A204.1 (cell line): ENCODE data around the gene SDK2.

Source experiments
- FAIRE-seq: peaks from 2 replicates; lab custom pipeline; 2012; peaks lifted over from hg19 to GRCh38; lab: Jason Lieb, UNC

SDK2 gene

DNA sequence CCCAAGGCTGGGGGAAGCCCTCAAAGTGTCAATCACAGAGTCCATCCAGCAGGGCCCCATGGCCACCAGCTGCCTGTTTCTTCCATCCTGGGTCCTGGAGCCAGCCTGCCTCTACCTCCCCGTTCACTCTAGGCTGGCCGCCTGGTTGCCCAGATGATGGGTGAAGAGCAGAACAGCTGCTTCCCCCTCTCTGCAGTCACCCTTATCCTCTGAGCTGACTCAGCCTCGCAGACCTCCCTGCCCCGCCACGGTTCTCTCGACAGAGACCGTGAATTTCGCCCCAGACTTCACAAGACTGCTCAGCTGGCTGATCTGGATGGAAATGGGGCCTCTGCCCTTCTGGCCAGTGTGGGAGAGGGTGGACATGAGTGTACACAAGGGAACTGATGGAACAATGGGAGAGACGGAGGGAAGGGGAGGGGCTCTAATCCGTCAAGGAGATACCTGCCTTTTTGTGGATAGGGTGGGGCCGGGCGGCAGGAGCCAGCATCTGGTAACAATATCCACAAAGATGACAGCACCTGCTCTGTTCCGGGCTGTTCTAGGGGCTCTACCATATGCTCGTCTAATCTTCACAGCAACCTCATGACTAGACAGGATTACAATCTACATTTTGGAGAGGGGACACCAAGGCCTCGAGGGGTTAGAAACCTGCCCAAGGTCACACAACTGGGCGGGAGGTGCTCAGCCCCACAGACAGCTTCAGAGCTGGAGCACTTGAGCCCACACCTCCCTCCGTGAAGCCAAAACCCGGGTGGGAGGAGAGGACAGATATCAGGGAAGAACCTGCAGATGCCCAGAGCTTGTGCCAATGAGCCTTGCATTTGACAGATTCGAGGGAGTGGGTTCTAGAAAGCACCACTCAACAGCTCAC is 136.0 kb downstream of the SDK2 start:
- no peak for FAIRE-seq

DNA sequence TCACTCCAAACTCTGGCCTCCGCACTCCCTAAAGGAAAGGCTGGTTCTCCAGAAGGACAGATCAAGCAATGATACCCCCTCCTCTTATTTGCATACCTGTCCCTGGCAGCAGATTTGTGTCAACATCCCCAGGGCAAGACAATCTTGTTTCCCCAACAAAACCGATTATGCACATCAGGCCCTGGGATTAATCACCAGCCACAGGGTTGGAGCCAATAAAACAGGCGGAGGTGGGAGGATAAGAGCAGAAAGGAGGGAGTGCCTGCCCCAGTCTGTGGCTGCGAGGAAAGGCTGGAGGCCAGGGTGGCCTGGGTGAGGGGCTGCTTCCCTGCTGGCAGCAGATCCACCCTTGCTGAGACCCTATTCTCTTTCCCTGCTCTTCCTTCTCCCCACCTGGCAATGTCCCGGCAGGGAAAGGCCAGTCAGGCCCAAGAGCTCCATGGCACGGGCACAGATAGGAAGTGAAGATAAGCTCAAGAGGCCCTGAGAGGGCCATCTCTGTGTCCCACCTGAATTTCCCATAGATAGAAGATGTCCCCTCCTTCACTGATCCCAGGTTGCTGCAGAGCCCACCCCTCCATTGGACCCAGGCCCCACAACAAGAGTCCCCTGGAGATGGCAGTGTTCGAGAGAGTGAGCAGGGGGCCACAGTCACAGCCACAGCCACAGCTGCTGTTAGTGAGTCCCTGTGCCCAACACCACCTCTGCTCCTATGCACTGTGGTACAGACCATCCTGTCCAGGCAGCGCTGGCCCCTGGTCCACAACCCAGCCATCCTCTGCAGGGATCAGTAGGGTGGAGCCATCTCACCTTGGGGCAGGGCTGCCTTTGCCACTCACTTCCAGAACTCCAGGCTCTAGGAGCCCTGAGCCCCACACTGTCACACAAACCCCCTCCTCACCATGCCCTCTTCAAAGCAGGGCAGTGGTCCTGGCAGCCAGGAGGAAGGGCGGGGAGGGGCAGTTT is 137.5 kb downstream of the SDK2 start:
- no peak for FAIRE-seq

DNA sequence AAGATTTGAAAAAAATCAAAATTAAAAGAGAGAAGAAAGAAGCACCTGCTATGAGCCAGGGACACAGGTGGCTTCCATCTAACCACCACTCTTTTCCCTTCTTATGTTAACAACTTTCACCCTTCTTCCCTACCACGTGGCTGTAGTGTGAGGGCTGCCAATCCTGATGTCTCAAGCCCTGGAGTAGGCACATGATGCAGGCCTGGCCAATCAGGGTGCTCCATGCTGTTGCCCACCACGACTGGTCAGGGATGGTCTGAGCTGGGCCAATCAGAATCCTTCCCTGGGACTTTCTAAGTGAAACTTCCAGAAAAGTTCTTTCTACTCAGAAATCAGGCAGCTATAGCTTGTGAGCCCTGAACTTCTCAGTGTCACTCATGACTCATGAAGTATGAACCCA is 140.7 kb downstream of the SDK2 start:
- FAIRE-seq, result no peak

DNA sequence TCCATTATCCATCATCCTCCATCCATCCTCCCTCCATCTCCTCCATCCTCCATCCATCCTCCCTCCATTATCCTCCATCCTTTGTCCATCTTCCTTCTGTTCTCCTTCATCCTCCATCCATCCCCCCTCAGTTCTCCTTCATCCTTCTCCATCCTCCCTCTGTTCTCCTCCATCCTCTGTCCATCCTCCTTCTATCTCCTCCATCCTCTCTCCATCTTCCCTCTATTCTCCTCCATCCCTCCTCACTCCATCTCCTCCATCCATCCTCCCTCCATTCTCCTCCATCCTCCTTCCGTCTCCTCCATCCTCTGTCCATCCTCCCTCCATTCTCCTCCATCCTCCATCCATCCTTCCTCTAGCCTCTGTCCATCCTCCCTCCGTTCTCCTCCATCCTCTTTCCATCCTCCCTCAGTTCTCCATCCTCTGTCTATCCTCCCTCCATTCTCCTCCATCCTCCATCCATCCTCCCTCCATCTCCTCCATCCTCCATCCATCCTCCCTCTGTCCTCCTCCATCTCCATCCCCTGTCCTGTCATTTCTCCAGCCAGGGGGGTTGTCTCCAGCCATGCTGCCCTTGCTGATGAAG is 143.7 kb downstream of the SDK2 start:
- FAIRE-seq, result no peak

DNA sequence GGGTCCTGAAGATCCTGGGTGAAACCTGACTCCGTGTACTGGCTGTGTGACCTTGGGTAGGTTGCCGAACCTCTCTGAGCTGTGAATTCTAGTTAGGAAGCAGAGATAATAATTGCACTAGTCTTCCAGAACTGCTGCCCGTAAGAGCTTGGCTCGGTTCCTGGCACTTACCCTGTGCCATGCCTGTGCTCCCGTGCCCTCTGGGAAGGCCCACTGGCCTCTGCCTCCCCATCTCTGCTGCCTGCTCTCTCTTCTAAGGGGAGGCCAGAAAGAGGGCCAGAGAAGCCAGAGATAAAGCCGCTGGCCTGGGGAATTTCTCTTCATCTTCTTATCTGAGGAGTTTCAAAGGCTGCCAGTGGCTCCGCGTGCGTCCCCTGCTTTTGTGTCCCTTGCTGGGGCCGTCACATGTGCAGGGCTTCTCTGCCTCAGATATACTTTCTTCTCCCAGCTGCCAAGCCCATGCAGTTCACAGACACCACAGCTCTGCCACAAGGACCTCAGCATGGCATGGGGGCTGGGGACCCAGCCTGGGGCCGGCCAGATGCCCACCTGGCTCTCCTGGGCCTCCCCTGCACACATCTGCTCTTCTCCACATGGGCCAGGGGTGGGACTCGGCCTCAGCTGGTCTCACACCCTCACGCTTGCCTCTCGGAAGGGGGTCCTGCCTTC is 145.2 kb downstream of the SDK2 start:
- no peak for FAIRE-seq

DNA sequence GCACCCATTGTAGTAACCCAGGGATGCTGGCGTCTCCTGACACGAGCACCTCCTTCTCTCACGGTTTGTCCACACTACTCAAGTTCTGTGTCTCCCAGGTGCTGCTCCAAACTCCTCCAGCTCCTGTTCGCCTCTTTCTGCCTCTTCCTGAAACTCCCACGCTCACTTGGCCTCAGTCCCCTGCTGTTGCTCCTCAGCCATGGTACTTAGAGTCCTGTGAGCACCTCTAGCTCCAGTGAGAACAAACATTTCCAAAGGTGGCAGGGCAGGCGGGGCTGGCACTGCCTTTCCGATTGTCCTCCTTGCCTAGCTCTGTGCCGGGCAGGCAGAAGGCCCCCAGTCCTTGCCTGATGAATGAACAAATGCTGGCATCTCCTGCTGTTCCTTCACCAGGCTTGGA is 146.1 kb downstream of the SDK2 start:
- FAIRE-seq, result no peak

DNA sequence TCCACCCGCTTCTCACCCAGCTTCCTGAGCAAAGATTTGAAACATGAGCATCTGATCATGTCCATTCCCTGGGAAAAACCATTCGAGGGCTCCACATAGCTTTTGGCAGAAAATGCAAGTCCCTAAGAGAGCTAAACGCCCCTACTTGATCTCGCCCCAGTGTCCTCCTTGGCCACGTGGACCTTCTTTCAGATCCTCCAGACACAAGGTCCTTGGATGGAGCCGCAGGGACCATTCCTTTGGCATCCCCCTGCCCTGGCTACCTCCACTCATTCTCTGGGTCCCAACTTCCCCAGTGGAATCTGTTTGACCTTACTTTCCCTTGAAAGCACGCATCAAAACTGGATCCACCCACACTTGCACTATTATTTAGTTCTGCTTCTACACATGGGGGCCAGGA is 146.5 kb downstream of the SDK2 start:
- FAIRE-seq, result no peak

DNA sequence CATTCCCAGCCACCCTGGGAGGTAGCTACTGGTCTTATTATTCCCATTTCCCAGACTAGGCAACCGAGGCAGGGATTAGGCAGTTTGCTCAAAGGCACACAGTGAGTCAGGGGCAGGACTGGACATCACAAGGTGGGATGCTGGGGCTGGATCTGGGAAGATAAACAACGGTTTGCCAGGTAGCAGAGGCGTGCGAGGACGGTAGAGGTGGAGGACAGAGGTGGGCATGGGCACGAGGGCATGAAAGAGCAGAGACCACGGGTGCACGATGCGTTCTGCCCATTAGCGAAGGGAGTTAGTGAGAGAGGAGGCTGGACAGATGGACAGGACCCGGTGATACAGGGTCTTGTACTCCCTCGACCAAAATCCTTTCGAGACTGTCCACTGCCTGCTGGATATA is 148.0 kb downstream of the SDK2 start:
- FAIRE-seq, result no peak

DNA sequence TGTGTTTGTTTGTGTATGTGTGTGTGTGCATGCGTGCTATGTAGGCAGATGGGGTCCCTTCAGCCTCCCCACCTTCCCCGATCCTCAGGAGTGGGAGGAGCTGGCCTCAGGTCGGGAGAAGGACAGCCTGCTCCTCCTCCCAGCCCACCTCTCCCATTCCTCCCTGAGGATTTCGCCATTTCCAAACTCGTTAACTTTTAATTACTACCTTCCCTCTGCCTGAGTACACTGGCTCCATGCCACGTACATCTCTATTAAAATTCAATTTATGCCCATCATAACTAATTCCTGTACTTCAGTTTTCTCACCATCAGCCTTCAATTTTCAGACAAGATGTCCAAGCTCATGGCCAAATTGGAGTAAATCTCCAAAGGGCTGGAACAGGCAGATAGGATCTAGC is 148.6 kb downstream of the SDK2 start:
- no peak for FAIRE-seq

DNA sequence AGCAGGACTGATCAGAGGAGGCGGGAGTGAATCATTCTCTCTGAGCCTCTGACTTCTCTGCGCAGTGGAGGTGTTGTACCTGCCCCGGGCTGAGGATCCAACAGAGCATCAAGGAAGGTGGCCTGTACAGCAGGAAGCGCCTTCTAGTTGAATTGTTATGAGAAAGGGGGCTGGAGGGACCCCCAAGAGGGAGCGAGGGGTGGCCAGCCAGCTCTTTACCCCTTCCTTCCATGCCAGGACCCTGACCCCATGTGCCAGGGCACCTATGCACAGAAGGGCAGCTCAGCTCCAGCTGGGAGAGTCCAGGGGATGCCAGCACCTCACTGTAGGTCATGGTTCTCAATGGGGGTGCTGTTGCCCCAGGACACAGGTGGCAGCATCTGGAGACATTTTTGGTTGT is 149.3 kb downstream of the SDK2 start:
- no peak for FAIRE-seq

DNA sequence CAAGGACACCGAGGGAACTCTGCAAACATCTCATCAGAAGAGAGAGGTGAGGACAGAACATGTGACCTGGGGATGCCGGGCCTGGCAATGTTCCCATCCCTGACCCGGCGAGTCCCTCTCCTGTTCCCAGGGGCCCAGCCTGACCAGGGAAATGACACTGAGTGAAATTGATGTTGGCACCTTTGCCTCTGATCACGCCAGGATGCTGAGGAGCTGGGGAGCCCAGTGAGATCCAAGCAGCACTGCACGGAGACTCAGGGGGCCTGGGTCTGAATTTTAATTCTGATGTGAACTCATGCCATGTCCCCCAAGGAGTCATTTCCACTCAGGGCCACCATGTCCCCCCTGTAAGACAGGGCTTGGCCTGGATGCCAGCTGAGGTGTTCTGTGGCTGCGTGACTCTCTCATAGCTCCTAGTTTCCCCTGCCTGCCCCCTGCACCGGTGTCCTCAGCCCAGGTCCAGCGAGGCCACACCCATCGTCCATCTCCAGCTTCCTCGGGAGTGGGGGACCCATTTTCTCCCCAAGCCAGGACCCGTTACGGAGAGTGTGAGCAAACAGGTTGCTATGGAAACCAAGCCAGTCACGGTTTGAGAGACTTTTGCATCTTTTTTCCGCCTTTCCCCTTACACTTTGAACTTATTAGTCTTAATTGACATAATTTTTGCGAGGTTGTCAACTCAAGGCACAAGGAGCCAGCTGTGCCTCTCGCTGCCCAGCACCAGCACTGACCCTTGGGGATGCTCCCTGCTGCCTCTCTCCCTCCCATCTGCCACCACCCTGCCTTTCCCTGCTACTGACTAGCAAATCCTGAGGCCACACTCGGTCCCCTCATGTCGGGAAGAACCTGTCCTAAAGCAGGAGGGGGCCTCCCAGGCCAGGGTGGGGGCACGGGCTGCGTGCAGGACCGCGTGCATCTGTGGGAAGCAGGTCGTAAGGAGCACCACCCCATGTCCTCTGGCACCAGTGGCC is 150.0 kb downstream of the SDK2 start:
- FAIRE-seq, result no peak

DNA sequence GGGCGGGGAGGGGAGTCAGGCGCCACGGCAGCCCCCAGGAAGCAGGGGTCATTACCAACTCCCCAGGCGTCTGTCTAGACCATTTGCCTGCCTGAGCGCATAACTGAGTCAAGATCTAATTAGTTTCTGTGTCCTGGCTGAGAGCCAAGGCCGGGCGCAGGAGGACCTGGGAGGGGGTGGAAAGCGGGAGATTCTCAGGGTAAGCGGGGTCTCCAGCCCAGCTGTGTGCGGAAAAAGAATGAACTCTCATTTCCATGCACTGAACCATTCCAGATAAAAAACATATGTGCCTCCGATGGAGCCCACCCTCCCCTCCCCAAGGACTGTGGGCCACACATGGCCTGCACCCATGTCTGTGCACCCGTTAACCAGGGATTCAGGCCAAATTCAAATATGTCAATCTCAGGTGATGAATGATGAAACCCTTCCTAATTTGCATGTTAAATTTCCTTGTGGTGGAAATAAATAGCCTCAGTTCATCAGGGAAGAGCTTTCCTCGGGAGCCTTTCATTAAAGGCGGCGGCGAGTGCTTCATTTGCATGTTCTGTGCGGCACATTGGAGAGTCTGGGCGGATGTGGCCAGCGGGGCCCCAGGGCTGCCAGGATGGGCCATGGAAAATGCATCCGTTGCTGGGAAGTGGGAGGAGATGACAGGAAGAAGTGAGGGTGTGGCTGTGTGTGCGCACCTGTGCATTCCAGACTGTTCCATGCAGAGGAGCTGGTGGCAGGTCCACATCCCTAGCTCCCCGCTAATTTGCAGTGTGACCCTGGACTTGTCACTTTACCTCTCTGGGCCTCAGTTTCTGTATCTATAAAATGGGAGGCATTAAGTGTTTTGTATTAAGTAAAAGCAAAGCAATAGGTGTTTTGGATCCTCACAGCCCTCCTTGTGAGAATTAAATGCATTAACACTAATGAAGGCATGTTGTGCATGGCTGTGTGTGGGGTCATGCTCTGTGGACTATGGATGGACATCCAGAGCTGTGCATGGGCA is 151.1 kb downstream of the SDK2 start:
- FAIRE-seq, result no peak

DNA sequence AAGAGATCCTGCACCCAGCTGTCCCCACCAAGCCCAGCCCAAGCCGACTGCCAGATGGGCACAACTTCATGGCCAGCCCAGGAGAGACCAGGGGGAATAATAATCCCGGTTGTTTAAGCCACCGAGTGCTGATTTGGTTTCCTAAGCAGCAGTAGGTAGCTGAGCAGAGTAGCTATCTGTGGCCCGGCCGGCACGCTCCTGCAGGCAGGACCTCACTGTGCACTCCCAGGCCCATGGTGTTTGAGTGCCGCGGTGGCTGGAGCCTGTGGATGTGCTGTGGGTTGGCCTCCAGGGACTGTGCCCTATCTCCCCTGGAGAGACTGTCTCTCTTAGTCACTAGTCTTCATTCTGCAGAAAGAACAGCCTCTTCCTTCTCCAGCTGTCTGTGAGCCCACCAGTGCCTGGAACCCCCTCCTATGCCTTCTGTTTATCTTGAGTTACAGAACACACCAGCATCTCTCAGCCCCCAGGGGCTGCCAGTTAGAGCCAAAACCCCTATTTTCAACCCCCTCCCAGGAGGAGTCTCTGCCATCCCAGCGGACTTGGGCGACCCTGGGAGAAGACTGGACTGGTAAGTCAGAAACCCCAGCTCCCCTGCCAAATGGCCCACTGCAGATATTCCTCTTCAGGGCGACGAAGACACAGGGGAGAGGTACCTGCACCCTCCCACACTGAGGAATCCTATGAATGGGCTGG is 152.0 kb downstream of the SDK2 start:
- FAIRE-seq, result no peak

DNA sequence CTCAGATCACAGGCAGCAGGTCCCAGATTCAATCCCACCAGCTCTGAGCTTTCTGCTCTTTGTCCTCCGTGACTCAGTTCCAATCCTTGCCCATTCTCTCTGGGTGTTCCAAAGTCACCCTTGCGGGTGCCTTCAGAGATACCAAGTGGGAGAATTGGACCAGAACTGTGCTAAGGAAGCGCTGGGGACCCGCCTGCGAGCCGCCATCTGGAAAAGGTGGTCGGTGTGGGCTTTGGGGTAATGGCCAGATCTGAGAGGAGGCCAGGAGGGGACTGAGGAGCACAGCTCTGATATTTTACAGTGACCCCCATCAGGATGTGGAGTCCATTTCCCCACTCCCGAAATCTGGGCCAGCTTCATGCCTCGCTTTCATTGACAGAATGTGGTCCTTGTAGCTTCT is 152.6 kb downstream of the SDK2 start:
- no peak for FAIRE-seq

DNA sequence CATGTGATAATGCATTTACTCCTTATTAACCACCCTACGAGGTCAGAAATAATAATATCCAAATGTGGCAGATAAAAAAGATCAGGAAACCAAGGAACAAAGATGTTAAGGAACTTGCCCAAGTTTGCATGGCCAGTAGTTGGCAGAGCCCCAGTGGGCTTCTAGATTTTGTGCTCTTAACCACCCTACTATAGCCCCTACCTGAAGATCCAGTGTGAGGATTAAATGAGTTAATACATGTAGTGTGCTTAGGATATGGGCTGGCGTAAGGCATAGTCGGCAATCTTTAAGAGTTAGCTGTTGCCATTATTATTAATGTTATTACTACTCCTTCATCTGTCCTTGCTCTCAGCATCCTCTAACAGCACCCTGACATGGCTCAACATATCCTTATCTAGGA is 153.4 kb downstream of the SDK2 start:
- no peak for FAIRE-seq

DNA sequence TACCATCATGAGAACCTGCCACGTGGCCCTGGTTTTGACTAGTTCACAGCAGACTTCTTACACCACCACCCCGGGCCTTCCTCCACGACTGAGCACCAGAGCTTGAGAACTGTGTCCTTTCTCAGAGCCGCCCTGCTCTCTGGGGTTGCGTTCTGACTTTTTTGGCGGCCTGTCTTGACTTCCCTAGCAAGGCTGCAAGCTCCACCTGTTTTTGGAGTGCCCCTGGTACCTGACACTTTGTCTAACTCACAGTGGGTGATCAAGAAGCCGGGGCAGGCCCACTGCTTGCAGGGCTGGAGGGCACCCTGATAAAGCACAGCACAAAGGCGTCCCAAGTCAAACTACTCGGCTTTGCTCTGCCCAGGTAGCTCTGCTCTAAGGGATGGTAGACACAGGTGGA is 154.3 kb downstream of the SDK2 start:
- no peak for FAIRE-seq

DNA sequence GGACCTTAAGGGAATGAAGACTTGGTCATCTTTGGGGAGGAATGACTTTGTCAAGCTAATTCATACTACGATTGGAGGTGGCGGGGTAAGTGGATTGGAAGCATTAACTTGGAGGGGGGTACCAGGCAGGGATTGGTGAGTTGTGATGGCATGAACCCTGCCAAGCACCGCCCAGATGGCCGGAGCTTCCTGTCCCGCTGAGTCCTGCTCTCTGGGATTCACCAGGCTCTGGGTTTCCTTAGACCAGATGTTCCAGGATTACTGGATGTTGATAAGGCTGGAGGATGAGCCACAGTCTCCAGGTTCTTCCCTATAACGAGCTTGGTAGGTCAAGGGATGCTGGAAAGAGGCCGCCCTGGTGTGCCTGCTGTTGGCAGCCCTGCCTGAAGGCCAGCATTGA is 154.9 kb downstream of the SDK2 start:
- FAIRE-seq, result no peak

DNA sequence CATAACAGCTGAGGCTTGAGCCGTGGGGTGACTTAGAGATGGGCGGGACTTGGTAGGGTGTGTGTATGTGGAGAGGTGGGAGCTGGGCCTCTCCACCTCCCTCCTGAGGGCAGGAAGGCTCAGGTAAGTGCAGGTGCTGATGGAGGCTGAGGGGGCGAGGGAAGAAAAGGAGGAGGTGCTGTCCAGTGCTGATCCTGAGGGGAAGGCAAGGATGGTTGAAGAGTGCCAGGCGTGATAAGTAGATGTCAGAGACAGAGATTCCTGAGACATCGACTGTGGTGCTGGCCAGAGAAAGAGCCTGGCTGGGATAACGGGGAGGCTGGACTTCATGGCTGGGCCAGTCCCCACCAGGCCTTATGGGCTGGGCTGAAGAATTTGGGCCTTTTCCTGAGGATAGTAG is 159.1 kb downstream of the SDK2 start:
- no peak for FAIRE-seq

DNA sequence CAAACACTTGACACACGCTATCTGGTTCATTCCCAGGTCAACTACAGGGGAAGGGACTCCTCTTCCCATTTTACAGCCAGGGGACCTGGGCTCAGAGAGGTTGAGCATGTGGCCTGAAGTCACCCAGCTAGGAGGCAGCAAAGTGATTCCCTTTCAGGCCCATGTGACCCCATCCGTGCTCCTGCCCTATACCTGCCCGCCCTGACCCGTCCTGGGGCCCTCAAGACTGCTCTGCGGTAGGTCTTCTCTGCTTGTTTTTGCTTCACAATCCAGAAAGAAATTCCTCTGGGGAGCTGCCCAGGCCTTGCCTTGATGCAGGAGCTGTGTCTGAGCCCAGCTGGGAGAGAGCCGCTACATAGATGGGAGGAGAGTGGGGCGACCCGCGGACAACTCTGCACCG is 161.4 kb downstream of the SDK2 start:
- no peak for FAIRE-seq
